AG10803 (cell line): ENCODE measurements around the gene FRMPD4.

Experiments used
- DNase-seq: peaks from one replicate; pipeline ENCODE4 v3.0.0; 2010; ENCODE audit warnings: low read depth
- H3K4me3 ChIP-seq: 2 replicates; pipeline ENCODE4 v1.5.1; 2011; ENCODE audit warnings: mild to moderate bottlenecking, low read length, control low read depth
- CTCF ChIP-seq: conservative IDR thresholded peaks from 2 replicates; pipeline ENCODE4 v1.5.1; 2011; ENCODE audit warnings: mild to moderate bottlenecking, low read length, control low read depth, inconsistent platforms

FRMPD4 gene

GRCh38 chrX:12138361-12139313 is at the start of gene FRMPD4:
Gene FRMPD4 (plus strand): TSS chrX:12138473. CDS start chrX:12138972, 499 bp downstream.
- peak; percentile 22; the same call in 1 of the 2 replicates for TF ChIP-seq CTCF
- DNase-seq = peak; percentile 39
- peak within 1 kb of the TSS; percentile 60 for H3K4me3 ChIP-seq

- H3K4me3 ChIP-seq = no peak overlapping the region
- TF ChIP-seq CTCF = no peak
- no peak for DNase-seq
These were observed 48.5 kb upstream of the FRMPD4 start for GRCh38 chrX:12089740-12090139.

GRCh38 chrX:12113321-12113720 is 25.0 kb upstream of the FRMPD4 start:
- no peak for TF ChIP-seq CTCF
- H3K4me3 ChIP-seq = no peak overlapping the region
- DNase-seq = no peak

- no peak overlapping the region for H3K4me3 ChIP-seq
- DNase-seq = no peak
- TF ChIP-seq CTCF = no peak
These were observed 22.9 kb upstream of the FRMPD4 start for GRCh38 chrX:12115377-12115776.

GRCh38 chrX:12118134-12118533 is 20.1 kb upstream of the FRMPD4 start:
- peak; percentile 47 for DNase-seq
- H3K4me3 ChIP-seq = no peak overlapping the region
- no peak for TF ChIP-seq CTCF

GRCh38 chrX:12128017-12128416 is 10.3 kb upstream of the FRMPD4 start:
- no peak for DNase-seq
- H3K4me3 ChIP-seq = no peak overlapping the region
- TF ChIP-seq CTCF = no peak

DNA sequence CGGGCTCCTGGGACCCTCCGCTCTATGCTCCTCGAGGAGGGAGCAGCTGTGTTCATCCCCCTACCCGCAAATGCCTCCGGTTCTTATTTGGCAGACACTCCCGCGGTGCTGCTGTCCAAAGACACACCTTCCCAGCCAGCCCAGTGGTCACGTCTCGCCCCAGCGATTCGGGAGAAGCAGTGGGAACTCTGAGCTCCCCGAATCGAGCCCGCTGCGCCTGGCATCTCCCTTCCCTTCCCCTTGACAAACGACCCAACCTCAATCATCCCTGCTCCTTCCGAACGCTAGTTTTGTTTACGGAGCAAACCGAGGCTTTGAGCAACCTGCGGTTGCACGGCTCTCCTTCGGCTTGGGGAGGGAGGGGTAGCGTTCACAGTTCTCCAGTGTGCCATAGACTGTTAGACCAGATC is 317 bp upstream of the FRMPD4 start:
- TF ChIP-seq CTCF = no peak

More for the DNA sequence above, 317 bp upstream of the FRMPD4 start:
- peak overlapping the region; percentile 60 for H3K4me3 ChIP-seq
- no peak for DNase-seq
